ENCODE measurements around the gene SHISA4.

Gene SHISA4

GRCh38 chr1:201882665-201883132 is 6.0 kb upstream of the SHISA4 start:
- DNase-seq (ENCODE audit: low read depth): no peak

- DNase-seq (ENCODE audit: low read depth): no peak
Observed at GRCh38 chr1:201883266-201883665, 5.4 kb upstream of the SHISA4 start.

- no peak for DNase-seq (ENCODE audit: low read depth)
Observed at GRCh38 chr1:201883786-201884185, 4.9 kb upstream of the SHISA4 start.

GRCh38 chr1:201884425-201884824 is 4.3 kb upstream of the SHISA4 start:
- DNase-seq (ENCODE audit: low read depth): no peak

- DNase-seq (ENCODE audit: low read depth): no peak
Observed at GRCh38 chr1:201885531-201886075, 3.1 kb upstream of the SHISA4 start.

- DNase-seq (ENCODE audit: low read depth): no peak
Observed at GRCh38 chr1:201886103-201886885, 2.4 kb upstream of the SHISA4 start.

- no peak for DNase-seq (ENCODE audit: low read depth)
Observed at GRCh38 chr1:201887116-201887866, 1.4 kb upstream of the SHISA4 start.

- DNase-seq (ENCODE audit: low read depth): no peak
Observed at GRCh38 chr1:201889090-201889968, 631 bp downstream of the SHISA4 start.

- no peak for DNase-seq (ENCODE audit: low read depth)
Observed at GRCh38 chr1:201890223-201890622, 1.5 kb downstream of the SHISA4 start.

- DNase-seq (ENCODE audit: low read depth): no peak
Observed at GRCh38 chr1:201890806-201891450, 2.2 kb downstream of the SHISA4 start.

- no peak for DNase-seq (ENCODE audit: low read depth)
Observed at GRCh38 chr1:201891451-201892045, 2.9 kb downstream of the SHISA4 start.

- no peak for DNase-seq (ENCODE audit: low read depth)
Observed at GRCh38 chr1:201892211-201892610, 3.5 kb downstream of the SHISA4 start.

- DNase-seq (ENCODE audit: low read depth): no peak
Observed at GRCh38 chr1:201893431-201893830, 4.7 kb downstream of the SHISA4 start.

- DNase-seq (ENCODE audit: low read depth): no peak
Observed at GRCh38 chr1:201894343-201895119, 5.8 kb downstream of the SHISA4 start.

- DNase-seq (ENCODE audit: low read depth): no peak
Observed at GRCh38 chr1:201895120-201895665, 6.5 kb downstream of the SHISA4 start.

- DNase-seq (ENCODE audit: low read depth): peak; percentile 84
Observed at GRCh38 chr1:201895913-201896807, 7.5 kb downstream of the SHISA4 start.

- no peak for DNase-seq (ENCODE audit: low read depth)
Observed at GRCh38 chr1:201896951-201897391, 8.3 kb downstream of the SHISA4 start.

- no peak for DNase-seq (ENCODE audit: low read depth)
Observed at GRCh38 chr1:201898240-201898894, 9.7 kb downstream of the SHISA4 start.

Measured in activated T-cell treated with anti-CD3 and anti-CD28 coated beads for 48 hours (primary cell).